G401.6 (cell line): ENCODE measurements around the gene VASP.

Source experiments
- FAIRE-seq: peaks from 2 replicates; lab custom pipeline; 2012; peaks lifted over from hg19 to GRCh38; lab: Jason Lieb, UNC

Gene VASP

DNA sequence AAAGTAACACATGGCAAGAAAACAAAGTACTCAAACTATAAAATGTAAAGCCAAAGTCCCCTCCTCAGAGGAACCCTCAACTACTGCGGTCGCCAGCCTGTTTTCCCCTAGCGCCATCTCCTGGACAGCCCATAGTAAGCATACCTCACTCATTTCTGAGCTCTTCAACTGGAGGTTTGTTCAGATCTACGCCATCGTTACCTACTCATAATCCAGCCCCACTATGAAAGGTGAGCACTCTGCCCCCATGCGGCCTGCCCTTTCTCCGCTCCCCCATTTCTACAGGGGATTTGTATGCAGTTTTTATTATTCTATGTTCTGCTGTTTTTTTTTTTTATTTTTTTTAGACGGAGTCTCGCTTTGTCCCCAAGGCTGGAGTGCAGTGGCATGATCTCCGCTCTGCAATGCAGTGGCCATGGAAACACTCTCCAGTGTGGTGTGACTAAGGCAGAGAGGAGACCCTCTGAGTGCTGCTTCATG lies 51.2 kb downstream of the VASP start:
- peak; percentile 97 for FAIRE-seq

DNA sequence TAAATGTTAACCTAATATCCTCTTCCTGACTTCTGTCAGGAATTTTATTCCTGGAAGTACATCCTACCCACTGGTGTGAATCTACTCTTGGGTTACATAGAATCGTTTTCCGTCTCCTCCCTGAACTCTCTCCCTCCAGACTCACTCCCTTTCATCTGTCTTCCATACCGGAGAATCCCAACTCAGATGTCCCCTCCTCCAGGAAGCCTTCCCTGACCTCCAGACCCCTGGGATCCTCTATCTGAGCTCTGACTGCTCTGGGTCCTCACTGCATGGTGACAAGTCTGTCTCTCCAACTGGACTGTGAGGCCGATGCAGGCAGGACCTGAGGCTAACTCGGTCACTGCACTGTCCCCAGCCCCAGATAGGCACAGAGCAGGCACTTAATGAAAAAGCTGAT lies 52.8 kb downstream of the VASP start:
- FAIRE-seq = no peak

DNA sequence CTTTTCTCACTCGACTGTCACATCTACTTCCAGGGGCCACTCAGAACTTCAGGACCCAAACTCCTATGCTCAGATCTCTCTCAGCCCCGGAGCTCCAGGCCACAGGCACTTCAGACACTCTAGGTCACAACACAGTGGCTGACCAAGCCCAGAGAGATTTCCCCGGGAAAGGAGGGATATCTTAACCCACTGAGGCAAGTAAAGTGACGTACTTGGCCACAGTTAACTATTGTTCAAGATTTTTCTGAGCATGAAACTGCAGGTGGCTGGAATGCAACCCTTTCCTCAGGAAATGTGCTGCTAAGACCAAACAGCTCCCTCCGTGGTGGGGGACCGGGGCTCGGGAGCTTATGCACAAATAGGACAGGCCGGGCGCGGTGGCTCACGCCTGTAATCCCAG lies 53.4 kb downstream of the VASP start:
- FAIRE-seq = no peak

DNA sequence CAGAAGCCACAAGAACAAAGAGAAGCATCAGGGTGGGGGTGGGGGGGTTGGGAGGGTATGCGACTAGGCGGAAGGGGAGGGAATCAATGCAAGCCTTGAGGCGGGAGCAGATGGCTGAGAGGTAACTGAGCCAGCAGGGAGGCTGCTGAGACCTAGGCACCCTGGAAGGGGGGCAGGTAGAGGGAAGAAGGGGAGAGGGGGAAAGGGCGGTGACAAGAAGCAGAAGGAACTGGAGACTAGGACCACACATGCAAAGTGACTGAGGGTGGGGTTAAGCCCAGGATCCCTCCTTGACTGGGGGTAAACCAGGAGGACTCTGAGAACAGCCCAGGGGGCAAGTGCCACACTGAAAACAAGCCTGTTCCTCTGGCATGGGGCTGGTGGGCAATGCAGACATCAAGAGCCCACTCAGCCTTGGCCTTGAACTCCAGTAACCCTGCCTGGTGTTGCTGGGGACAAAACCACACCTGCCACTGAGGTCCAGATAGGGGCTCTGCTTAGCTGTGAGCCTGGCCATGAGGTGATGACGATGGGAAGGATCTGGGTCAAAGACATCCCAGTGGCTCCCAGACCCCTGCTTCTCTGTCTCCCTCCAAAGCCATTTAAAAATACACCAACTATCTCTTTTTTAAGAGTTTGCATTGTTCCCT lies 57.0 kb downstream of the VASP start:
- FAIRE-seq = no peak

DNA sequence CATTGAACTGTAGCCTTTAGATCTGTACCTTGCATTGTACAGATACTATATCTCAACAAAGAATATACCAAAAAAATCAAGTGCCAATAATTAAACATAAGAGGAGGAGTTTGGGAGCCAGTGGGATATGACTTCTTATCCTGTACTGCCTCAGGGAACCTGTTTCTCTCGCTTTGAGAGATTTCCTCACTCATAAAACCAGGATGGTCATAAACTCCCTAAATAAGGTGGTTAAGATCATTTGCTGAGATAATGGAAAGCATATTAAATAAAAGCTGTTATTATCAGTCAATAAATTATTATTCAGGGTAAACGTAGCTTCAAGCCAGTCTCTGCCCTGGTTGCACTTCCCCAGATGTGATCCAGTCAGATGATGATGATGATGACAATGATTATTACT lies 60.3 kb downstream of the VASP start:
- FAIRE-seq = no peak

DNA sequence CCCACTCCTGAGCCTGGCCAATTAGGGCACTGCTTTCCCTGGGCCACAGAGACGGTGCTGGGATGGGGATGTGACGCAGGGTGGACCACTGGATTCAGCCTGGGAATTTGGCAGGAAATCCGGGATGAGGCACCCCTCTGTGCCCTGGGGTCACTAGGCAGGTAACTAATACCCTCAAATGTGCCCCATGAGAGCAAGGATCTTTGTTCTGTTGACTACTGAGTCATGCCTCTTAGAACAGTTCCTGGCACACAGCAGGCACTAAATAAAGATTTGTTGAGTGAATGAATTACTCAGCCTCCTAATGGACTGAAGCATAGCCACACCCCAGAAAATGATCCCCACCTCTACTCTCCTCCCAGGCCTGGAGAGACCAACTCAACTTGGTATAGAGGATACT lies 61.5 kb downstream of the VASP start:
- FAIRE-seq = no peak

DNA sequence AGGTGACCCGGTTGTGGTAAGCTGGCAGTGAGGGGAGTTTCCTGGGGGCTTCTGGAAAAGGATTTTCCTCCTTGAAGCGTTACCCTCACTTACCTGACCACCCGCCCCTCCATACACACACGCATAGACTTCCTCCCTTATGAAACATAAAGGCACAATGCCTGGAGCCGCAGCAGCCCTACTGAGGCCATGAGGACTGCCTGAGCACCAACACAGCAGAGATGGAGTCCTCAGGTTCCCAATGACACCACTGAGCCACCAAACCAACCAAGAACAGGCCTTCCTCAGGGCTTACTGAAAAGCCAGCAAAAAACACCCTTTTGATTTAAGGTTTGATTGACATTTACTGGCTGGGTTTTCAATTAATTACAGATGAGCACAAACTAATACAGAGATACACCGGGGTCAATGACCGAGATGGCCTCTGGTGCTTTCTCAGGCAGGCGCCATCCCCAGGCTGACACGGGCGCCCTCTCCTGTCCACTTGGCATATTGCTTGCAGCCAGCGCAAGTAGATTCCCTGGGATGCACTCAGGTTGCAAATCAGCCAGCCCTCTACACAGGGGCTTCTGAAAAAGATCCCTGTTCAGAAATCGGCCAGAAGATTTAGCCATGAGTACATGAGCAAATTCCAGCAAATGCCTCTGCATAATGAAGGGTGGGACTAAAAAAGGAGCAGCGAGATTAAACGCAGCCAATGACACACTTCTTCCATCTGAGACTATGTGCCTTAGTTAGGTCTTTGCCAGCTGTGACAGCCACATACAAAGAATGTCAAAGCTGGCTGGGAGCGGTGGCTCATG lies 62.5 kb downstream of the VASP start:
- peak; percentile 74 for FAIRE-seq

DNA sequence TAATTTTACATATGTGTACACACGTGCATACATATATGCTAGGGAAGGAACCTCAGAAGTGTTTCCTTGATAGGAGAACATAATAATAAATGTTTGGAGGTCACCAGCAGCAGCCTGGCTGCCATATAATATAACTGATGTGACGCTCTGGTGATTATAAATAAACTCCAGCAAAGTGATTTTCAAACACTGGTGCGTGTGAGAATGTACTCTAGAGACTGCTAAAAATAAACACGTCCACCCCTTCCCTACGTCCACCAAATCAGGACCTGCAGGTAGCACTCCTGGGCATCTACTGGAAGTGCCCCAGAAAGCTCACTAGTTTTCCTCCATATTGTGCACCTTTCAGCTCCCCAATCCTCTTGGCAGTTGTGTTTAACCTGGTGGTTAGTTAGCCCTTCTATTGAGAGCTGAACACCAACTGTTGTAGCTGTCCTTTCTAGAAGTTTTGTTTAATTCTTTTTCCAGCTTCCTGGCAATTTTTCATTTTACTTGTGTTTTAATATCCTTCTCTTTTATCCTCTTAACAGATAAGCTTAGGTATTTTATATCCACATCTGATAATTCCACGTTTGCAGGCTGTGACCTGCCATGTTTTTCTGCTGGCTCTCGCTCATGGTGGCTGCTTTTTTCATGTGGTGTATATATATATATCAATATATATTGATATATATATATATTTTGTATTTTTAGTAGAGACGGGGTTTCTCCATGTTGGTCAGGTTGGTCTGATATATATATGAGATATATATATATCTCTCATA lies 64.4 kb downstream of the VASP start:
- no peak for FAIRE-seq

DNA sequence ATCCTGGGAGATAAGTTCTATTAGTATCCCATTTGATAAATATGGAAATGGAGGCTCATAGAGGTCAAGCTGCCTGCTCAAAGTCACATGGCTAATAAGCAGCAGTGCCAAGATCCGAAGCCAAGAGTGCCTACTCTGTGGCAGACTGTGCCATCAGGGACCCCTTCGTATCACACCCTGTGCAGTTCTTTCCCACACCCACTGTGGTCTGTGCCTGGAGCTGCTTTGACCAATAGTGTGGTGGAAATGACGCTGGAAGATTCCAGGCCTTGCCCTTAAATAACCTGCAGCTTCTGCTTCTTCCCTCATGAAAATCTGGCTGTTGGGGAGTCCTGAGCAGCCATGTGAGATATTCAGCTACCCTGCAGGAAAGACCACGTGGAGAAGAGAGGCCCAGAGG lies 67.2 kb downstream of the VASP start:
- FAIRE-seq = no peak

DNA sequence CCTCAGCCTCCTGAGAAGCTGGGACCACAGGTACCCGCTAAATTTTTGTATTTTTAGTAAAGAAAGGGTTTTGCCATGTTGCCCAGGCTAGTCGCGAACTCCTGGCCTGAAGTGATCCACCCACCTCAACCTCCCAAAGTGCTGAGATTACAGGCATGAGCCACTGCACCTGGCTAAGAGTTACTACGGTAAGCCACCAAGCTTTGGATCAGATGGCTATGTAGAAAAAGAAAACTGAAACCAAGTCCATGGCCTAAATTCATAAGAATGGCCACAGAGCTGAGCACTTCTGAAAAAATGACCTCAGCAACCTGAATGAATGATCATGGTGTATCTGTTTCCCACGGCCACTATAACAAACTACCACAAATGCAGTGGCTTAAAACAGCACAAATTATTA lies 67.9 kb downstream of the VASP start:
- FAIRE-seq = no peak
